Measurements from ENCODE around the gene MRPS24.

DNA sequence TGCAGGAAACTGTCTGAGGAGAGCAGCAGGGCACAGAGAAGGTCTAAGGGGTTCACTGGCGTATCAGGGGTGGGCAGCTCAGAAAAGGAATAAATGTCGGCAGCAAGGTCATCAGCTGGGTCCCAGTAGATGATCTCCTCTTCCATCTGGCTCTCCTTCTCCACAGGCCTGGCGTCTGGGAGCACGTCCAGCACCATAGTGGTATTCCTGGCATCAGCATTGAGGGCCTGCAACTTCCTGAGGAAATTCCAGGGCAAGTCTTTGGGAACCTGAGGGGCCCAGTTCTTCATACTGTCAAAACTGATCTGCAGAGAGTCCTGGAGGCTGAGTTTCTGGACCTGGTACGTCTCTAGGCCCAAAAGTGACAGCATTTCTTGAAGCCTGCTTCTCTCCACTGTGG, 9.6 kb upstream of the MRPS24 start:
- no peak for TF ChIP-seq POLR2A (IDR thresholded peaks at IDR 0.05)
- TF ChIP-seq, protein P1, sequence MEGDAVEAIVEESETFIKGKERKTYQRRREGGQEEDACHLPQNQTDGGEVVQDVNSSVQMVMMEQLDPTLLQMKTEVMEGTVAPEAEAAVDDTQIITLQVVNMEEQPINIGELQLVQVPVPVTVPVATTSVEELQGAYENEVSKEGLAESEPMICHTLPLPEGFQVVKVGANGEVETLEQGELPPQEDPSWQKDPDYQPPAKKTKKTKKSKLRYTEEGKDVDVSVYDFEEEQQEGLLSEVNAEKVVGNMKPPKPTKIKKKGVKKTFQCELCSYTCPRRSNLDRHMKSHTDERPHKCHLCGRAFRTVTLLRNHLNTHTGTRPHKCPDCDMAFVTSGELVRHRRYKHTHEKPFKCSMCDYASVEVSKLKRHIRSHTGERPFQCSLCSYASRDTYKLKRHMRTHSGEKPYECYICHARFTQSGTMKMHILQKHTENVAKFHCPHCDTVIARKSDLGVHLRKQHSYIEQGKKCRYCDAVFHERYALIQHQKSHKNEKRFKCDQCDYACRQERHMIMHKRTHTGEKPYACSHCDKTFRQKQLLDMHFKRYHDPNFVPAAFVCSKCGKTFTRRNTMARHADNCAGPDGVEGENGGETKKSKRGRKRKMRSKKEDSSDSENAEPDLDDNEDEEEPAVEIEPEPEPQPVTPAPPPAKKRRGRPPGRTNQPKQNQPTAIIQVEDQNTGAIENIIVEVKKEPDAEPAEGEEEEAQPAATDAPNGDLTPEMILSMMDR (IDR thresholded peaks at IDR 0.05 in 4 of 5, conservative IDR thresholded peaks at IDR 0.05 in 1 of 5): no peak

All from gastrocnemius medialis (tissue), 4 donors.